SK-N-SH (cell line): ENCODE data around the gene ING5.

ENCODE experiments used
- CTCF ChIP-seq: fragments of 200-600 bp; sonication (generic); IDR thresholded peaks from 2 replicates; pipeline ENCODE4 v1.6.1; 2017; ENCODE audit warnings: antibody characterized with exemption, mild to moderate bottlenecking, moderate library complexity
- MXI1 ChIP-seq: IDR thresholded peaks from 2 replicates; pipeline ENCODE4 v1.6.1; 2012; ENCODE audit warnings: mild to moderate bottlenecking, low read depth, low read length, improper control_type of control experiment
- RFX5 ChIP-seq: IDR thresholded peaks from 2 replicates; pipeline ENCODE4 v1.6.1; 2012; ENCODE audit warnings: mild to moderate bottlenecking, improper control_type of control experiment, low read length
- USF1 ChIP-seq: IDR thresholded peaks from 2 replicates; pipeline ENCODE4 v1.4.0; 2012; ENCODE audit warnings: low read depth, borderline replicate concordance

GRCh38 chr2:241680827-241681599 is 20.8 kb upstream of the ING5 start:
- TF ChIP-seq MXI1 (no peak), RFX5 (no peak), CTCF (no peak), USF1 (no peak)
